ENCODE data around the gene SPON1.

GRCh38 chr11:14179116-14179820 lies 216.7 kb downstream of the SPON1 start:
- TF ChIP-seq, protein P1, sequence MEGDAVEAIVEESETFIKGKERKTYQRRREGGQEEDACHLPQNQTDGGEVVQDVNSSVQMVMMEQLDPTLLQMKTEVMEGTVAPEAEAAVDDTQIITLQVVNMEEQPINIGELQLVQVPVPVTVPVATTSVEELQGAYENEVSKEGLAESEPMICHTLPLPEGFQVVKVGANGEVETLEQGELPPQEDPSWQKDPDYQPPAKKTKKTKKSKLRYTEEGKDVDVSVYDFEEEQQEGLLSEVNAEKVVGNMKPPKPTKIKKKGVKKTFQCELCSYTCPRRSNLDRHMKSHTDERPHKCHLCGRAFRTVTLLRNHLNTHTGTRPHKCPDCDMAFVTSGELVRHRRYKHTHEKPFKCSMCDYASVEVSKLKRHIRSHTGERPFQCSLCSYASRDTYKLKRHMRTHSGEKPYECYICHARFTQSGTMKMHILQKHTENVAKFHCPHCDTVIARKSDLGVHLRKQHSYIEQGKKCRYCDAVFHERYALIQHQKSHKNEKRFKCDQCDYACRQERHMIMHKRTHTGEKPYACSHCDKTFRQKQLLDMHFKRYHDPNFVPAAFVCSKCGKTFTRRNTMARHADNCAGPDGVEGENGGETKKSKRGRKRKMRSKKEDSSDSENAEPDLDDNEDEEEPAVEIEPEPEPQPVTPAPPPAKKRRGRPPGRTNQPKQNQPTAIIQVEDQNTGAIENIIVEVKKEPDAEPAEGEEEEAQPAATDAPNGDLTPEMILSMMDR (IDR thresholded peaks at IDR 0.05): no peak
- TF ChIP-seq POLR2A (IDR thresholded peaks at IDR 0.05) (no peak), EP300 (IDR thresholded peaks at IDR 0.05; ENCODE audit: low read depth) (no peak), POLR2AphosphoS5 (IDR thresholded peaks at IDR 0.05) (peak; percentile 25 to 78 (median 58))

All from transverse colon (tissue), 4 donors.